CD8-positive, alpha-beta memory T cell (primary cell): ENCODE data around the gene OR51V1. TPM values are rescaled to one million over a fixed set of nuclear protein-coding genes. Genes with fewer than 3 reads are reported as not detected.

Experiments used
- CTCF ChIA-PET: fragments of 350-600 bp; sonication (Branson Sonifier 250); formaldehyde crosslinking; loops from one replicate; lab custom pipeline; 2021; ENCODE audit warnings: antibody characterized with exemption; lab: Charles Lee
- POLR2A ChIA-PET: fragments of 350-600 bp; sonication (Branson Sonifier 250); formaldehyde crosslinking; loops from one replicate; lab custom pipeline; 2021; ENCODE audit warnings: antibody characterized with exemption; lab: Charles Lee
- DNase-seq, 5 donors: peaks; one replicate each; pipeline versions ENCODE4 v3.0.0 to v3.0.0-alpha.2; 2020 to 2022; ENCODE audit warnings: mixed read lengths in 1 of 5
- H3K27ac ChIP-seq: one replicate; pipeline ENCODE4 v1.7.0; 2013; ENCODE audit warnings: low read depth, mild to moderate bottlenecking, low read length, moderate library complexity
- H3K27me3 ChIP-seq: 2 replicates; pipeline ENCODE4 v1.7.0; 2013; ENCODE audit warnings: low read length, mild to moderate bottlenecking; ENCODE audit not compliant: insufficient read depth, poor library complexity, severe bottlenecking
- H3K36me3 ChIP-seq: 2 replicates; pipeline ENCODE4 v1.7.0; 2013; ENCODE audit warnings: mild to moderate bottlenecking, low read length, moderate library complexity; ENCODE audit not compliant: insufficient read depth
- H3K4me1 ChIP-seq: 2 replicates; pipeline ENCODE4 v1.7.0; 2013; ENCODE audit warnings: mild to moderate bottlenecking, low read length, moderate library complexity; ENCODE audit not compliant: insufficient read depth
- H3K4me3 ChIP-seq: 2 replicates; pipeline ENCODE4 v1.7.0; 2013; ENCODE audit warnings: mild to moderate bottlenecking, low read length
- H3K9me3 ChIP-seq: 2 replicates; pipeline ENCODE4 v1.7.0; 2013; ENCODE audit warnings: mild to moderate bottlenecking, low read length
- H3K27ac Mint-ChIP-seq, 8 donors: one replicate each; pipeline ENCODE4 v1.8.0; 2020 to 2021; ENCODE audit warnings: mixed read lengths in 8 of 8, mild to moderate bottlenecking in 6 of 8, inconsistent platforms in 3 of 8, moderate library complexity in 3 of 8
- H3K27me3 Mint-ChIP-seq, 2 donors: one replicate each; pipeline ENCODE4 v1.8.0; 2020 to 2021; ENCODE audit warnings: mixed read lengths in 2 of 2, mild to moderate bottlenecking in 1 of 2, moderate library complexity in 1 of 2
- H3K36me3 Mint-ChIP-seq, 3 donors: one replicate each; pipeline ENCODE4 v1.8.0; 2020 to 2021; ENCODE audit warnings: mixed read lengths in 3 of 3, inconsistent platforms in 1 of 3, mild to moderate bottlenecking in 1 of 3
- H3K4me1 Mint-ChIP-seq, 3 donors: one replicate each; pipeline ENCODE4 v1.8.0; 2020 to 2021; ENCODE audit warnings: mixed read lengths in 3 of 3, inconsistent platforms in 1 of 3, mild to moderate bottlenecking in 1 of 3
- H3K4me3 Mint-ChIP-seq, 7 donors: one replicate each; pipeline ENCODE4 v1.8.0; 2020 to 2021; ENCODE audit warnings: mixed read lengths in 7 of 7, mild to moderate bottlenecking in 6 of 7, moderate library complexity in 4 of 7, inconsistent platforms in 2 of 7
- H3K9me3 Mint-ChIP-seq, 5 donors: one replicate each; pipeline ENCODE4 v1.8.0; 2020 to 2022; ENCODE audit warnings: mixed read lengths in 5 of 5, mild to moderate bottlenecking in 3 of 5, moderate library complexity in 2 of 5, inconsistent platforms in 1 of 5
- polyA plus RNA-seq: library from polyadenylated mRNA; unstranded; fragments of 300-500 nt; fragmentation: Illumina TruSeq; gene quantifications from one replicate; pipeline ENCODE4 v1.2.3, GENCODE V29; 2021
- total RNA-seq, 2 experiments: library from RNA; stranded (reverse); gene quantifications; one replicate each; pipeline ENCODE4 v1.2.3, GENCODE V29; 2021

OR51V1 gene
- total and polyA plus RNA-seq, 3 experiments from 2014 or later = not detected

- H3K4me3 Mint-ChIP-seq = no peak overlapping the region
- peaks cover 0 to 1% of the 10 kb centered on the region in 2 donors for H3K27me3 Mint-ChIP-seq
- no peak for DNase-seq
- no peaks in the 10 kb centered on the region for H3K27me3 ChIP-seq
- H3K9me3 ChIP-seq = no peaks in the 10 kb centered on the region
- ChIA-PET POLR2A (no interaction called here), CTCF (no interaction called here)
- no peaks in the 10 kb centered on the region for H3K36me3 ChIP-seq
- no peaks in the 10 kb centered on the region for H3K4me1 ChIP-seq
- no peaks in the 10 kb centered on the region for H3K9me3 Mint-ChIP-seq
- H3K36me3 Mint-ChIP-seq = no peaks in the 10 kb centered on the region
- H3K4me3 ChIP-seq = no peak overlapping the region
- peak overlapping the region; percentile 2 for H3K27ac ChIP-seq
- H3K27ac Mint-ChIP-seq = no peak overlapping the region
- H3K4me1 Mint-ChIP-seq = no peaks in the 10 kb centered on the region
Observed at GRCh38 chr11:5242933-5243815, 42.7 kb upstream of the OR51V1 start.

DNA sequence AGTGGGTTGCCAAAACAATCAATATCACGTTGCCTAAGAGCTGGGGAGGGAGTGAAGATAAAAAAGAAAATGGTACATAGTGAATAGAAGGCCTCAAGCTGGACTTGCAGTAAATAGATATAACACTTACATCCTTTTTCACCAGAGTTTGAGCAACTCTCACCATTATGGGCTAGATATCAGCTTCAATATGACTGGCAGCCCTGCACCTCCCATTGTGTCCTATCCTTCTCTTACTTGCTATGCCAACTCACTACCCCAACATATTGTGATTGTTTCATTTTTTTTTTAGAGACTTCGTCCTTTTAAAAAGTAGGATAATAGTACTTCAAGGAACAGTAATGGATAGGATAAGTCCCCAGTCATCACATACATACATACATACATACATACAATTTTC lies 41.7 kb upstream of the OR51V1 start:
- H3K27me3 Mint-ChIP-seq = peaks cover 1 to 3% of the 10 kb centered on the region in 2 donors
- DNase-seq = no peak
- CTCF ChIA-PET = no interaction called here
- H3K4me3 ChIP-seq = no peak overlapping the region
- H3K27me3 ChIP-seq = no peaks in the 10 kb centered on the region
- no peak overlapping the region for H3K4me3 Mint-ChIP-seq
- POLR2A ChIA-PET = no interaction called here
- H3K9me3 ChIP-seq = no peaks in the 10 kb centered on the region
- peaks cover 0 to 1% (median 0%) of the 10 kb centered on the region in 5 donors for H3K9me3 Mint-ChIP-seq
- no peaks in the 10 kb centered on the region for H3K4me1 ChIP-seq
- no peaks in the 10 kb centered on the region for H3K36me3 ChIP-seq
- no peak overlapping the region for H3K27ac Mint-ChIP-seq
- no peaks in the 10 kb centered on the region for H3K4me1 Mint-ChIP-seq
- no peak overlapping the region for H3K27ac ChIP-seq
- no peaks in the 10 kb centered on the region for H3K36me3 Mint-ChIP-seq

- H3K9me3 Mint-ChIP-seq = peaks cover 0 to 2% (median 0%) of the 10 kb centered on the region in 5 donors
- no peaks in the 10 kb centered on the region for H3K4me1 ChIP-seq
- H3K27me3 Mint-ChIP-seq = peaks cover 1 to 3% of the 10 kb centered on the region in 2 donors
- H3K4me3 ChIP-seq = no peak overlapping the region
- no peak overlapping the region for H3K27ac ChIP-seq
- no peaks in the 10 kb centered on the region for H3K36me3 ChIP-seq
- no peaks in the 10 kb centered on the region for H3K9me3 ChIP-seq
- no peaks in the 10 kb centered on the region for H3K27me3 ChIP-seq
- no peak overlapping the region for H3K4me3 Mint-ChIP-seq
- ChIA-PET POLR2A (no interaction called here), CTCF (no interaction called here)
- H3K4me1 Mint-ChIP-seq = no peaks in the 10 kb centered on the region
- DNase-seq = no peak
- H3K27ac Mint-ChIP-seq = no peak overlapping the region
- H3K36me3 Mint-ChIP-seq = no peaks in the 10 kb centered on the region
Observed at GRCh38 chr11:5241458-5241857, 41.0 kb upstream of the OR51V1 start.

DNA sequence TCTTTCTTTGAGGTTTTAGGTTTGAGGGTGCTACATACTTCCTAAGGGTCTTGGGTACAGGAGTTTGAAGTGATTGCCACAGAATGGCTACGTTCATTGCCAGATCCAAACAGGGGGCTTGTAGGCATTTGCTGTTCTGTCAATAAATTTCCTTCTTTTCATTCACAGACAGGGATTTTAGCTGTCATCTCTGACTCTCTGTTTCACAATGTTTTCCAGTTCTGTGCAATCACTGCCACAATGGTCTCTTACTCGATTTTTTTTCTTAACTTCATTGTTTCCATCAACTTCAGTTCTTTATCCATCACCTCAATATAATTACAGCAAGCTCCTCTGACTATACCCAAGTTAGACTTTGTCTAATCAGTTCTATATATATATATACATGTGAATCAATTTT lies 40.0 kb upstream of the OR51V1 start:
- H3K9me3 ChIP-seq = no peaks in the 10 kb centered on the region
- H3K27me3 ChIP-seq = no peaks in the 10 kb centered on the region
- no peak overlapping the region for H3K4me3 ChIP-seq
- Mint-ChIP-seq H3K36me3 (no peaks in the 10 kb centered on the region), H3K27ac (no peak overlapping the region), H3K4me1 (no peaks in the 10 kb centered on the region), H3K4me3 (no peak overlapping the region), H3K9me3 (peaks cover 0 to 2% (median 0%) of the 10 kb centered on the region in 5 donors), H3K27me3 (peaks cover 1 to 3% of the 10 kb centered on the region in 2 donors)
- H3K27ac ChIP-seq = no peak overlapping the region
- no peaks in the 10 kb centered on the region for H3K4me1 ChIP-seq
- POLR2A ChIA-PET = no interaction called here
- H3K36me3 ChIP-seq = no peaks in the 10 kb centered on the region
- no peak for DNase-seq
- CTCF ChIA-PET = no interaction called here

GRCh38 chr11:5240056-5240455 lies 39.6 kb upstream of the OR51V1 start:
- ChIA-PET POLR2A (no interaction called here), CTCF (no interaction called here)
- Histone ChIP-seq H3K27ac (no peak overlapping the region), H3K36me3 (no peaks in the 10 kb centered on the region), H3K4me3 (no peak overlapping the region), H3K9me3 (no peaks in the 10 kb centered on the region), H3K27me3 (no peaks in the 10 kb centered on the region), H3K4me1 (no peaks in the 10 kb centered on the region)
- Mint-ChIP-seq H3K4me1 (no peaks in the 10 kb centered on the region), H3K27ac (no peak overlapping the region), H3K4me3 (no peak overlapping the region), H3K27me3 (peaks cover 1 to 3% of the 10 kb centered on the region in 2 donors), H3K36me3 (no peaks in the 10 kb centered on the region), H3K9me3 (peaks cover 0 to 4% (median 0%) of the 10 kb centered on the region in 5 donors)
- no peak for DNase-seq

DNA sequence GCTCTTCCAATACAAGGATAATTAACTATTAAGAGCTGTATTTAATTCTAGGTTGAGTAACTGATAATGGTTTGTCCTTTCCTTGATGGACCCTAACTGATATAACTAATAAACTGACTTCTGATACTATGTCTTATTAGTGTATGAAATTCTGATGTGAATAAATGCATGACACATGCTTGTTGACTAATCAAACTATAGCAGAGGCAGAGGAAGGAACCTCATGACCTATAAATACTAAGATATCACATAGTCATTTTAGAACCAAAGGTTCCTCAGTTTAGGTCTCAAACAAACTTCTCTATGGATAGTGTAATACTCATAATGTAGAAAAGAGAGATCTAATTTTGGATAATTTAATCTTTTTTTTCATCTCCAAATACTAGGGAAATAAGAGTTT lies 38.6 kb upstream of the OR51V1 start:
- Mint-ChIP-seq H3K4me3 (no peak overlapping the region), H3K36me3 (no peaks in the 10 kb centered on the region), H3K27ac (no peak overlapping the region), H3K27me3 (peaks cover 2 to 3% of the 10 kb centered on the region in 2 donors), H3K4me1 (peaks cover 0 to 3% (median 0%) of the 10 kb centered on the region in 3 donors), H3K9me3 (peaks cover 0 to 4% (median 0%) of the 10 kb centered on the region in 5 donors)
- Histone ChIP-seq H3K4me3 (no peak overlapping the region), H3K4me1 (no peaks in the 10 kb centered on the region), H3K9me3 (no peaks in the 10 kb centered on the region), H3K36me3 (no peaks in the 10 kb centered on the region), H3K27ac (no peak overlapping the region), H3K27me3 (no peaks in the 10 kb centered on the region)
- CTCF ChIA-PET = no interaction called here
- DNase-seq = no peak
- POLR2A ChIA-PET = no interaction called here

GRCh38 chr11:5238486-5238885 lies 38.0 kb upstream of the OR51V1 start:
- Mint-ChIP-seq H3K4me1 (peaks cover 0 to 3% (median 0%) of the 10 kb centered on the region in 3 donors), H3K4me3 (no peak overlapping the region), H3K27ac (no peak overlapping the region), H3K27me3 (peaks cover 3% of the 10 kb centered on the region in 2 donors), H3K36me3 (no peaks in the 10 kb centered on the region), H3K9me3 (peaks cover 0 to 4% (median 0%) of the 10 kb centered on the region in 5 donors)
- no peaks in the 10 kb centered on the region for H3K4me1 ChIP-seq
- H3K36me3 ChIP-seq = no peaks in the 10 kb centered on the region
- ChIA-PET POLR2A (no interaction called here), CTCF (no interaction called here)
- H3K9me3 ChIP-seq = no peaks in the 10 kb centered on the region
- H3K4me3 ChIP-seq = no peak overlapping the region
- DNase-seq = no peak
- H3K27me3 ChIP-seq = no peaks in the 10 kb centered on the region
- no peak overlapping the region for H3K27ac ChIP-seq

DNA sequence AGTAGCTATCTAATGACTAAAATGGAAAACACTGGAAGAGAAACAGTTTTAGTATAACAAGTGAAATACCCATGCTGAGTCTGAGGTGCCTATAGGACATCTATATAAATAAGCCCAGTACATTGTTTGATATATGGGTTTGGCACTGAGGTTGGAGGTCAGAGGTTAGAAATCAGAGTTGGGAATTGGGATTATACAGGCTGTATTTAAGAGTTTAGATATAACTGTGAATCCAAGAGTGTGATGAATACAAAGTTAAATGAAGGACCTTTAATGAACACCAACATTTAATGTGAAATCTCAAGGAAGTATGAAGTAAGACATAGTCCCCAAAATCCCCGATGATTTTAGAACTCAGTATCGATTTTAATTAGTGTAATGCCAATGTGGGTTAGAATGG lies 36.9 kb upstream of the OR51V1 start:
- no peaks in the 10 kb centered on the region for H3K4me1 ChIP-seq
- no peaks in the 10 kb centered on the region for H3K27me3 ChIP-seq
- CTCF ChIA-PET = no interaction called here

More for the DNA sequence above, 36.9 kb upstream of the OR51V1 start:
- Histone ChIP-seq H3K9me3 (no peaks in the 10 kb centered on the region), H3K4me3 (no peak overlapping the region), H3K27ac (no peak overlapping the region), H3K36me3 (no peaks in the 10 kb centered on the region)
- POLR2A ChIA-PET = no interaction called here
- Mint-ChIP-seq H3K27me3 (peaks cover 3% of the 10 kb centered on the region in 2 donors), H3K4me3 (no peak overlapping the region), H3K4me1 (peaks cover 0 to 3% (median 0%) of the 10 kb centered on the region in 3 donors), H3K9me3 (peaks cover 0 to 4% (median 0%) of the 10 kb centered on the region in 5 donors), H3K36me3 (no peaks in the 10 kb centered on the region), H3K27ac (no peak overlapping the region)
- no peak for DNase-seq
